Lower leg skin (tissue), 4 donors: ENCODE data around the gene RAB3IP. TPM values are rescaled to one million over a fixed set of nuclear protein-coding genes. Genes with fewer than 3 reads are reported as not detected.
"Not testable (repeated sequence)": the region's sequence is repeated elsewhere in the genome, so short reads cannot be mapped to it uniquely, and the experiment has no call there.

Experiments used
- DNase-seq, 2 donors: peaks; one replicate each; pipeline ENCODE4 v3.0.0-alpha.2; 2019; ENCODE audit warnings: low spot score in 2 of 2
- H3K4me3 ChIP-seq: fragments of 200-600 bp; sonication (generic); 2 replicates; pipeline ENCODE4 v1.5.1; 2017; ENCODE audit warnings: mild to moderate bottlenecking, low read depth; ENCODE audit not compliant: poor library complexity, severe bottlenecking
- POLR2A ChIP-seq, 2 donors: fragments of 450-650 bp; IDR thresholded peaks; one replicate each; pipeline ENCODE4 v1.6.1; 2016 to 2017; ENCODE audit warnings: antibody characterized with exemption in 2 of 2, mild to moderate bottlenecking in 1 of 2, moderate library complexity in 1 of 2
- WGBS, 2 donors: methylation state at CpG; one replicate each; pipeline ENCODE4 v1.1.5; 2018; 5-methylcytosine and 5-hydroxymethylcytosine counted together
- intact Hi-C: fragments of 100-400 bp; cut with DNase I; formaldehyde crosslinking; loops from one replicate; pipeline ENCODE4 v1.15.0; 2023; ENCODE audit warnings: low total_unique reads
- total RNA-seq, 4 donors: library from RNA; depleted of rRNA; stranded (reverse); fragments of >200 nt; gene quantifications; one replicate each; pipeline ENCODE4 v1.1.0, GENCODE V29; 2016
- TF ChIP-seq, protein P1 (sequence below), 3 donors: fragments of 450-650 bp; IDR thresholded peaks; one replicate each; pipeline ENCODE4 v1.5.1; 2016; ENCODE audit warnings: antibody characterized with exemption in 3 of 3, mild to moderate bottlenecking in 3 of 3, moderate library complexity in 2 of 3

The RAB3IP gene
- total RNA-seq, 4 donors from 2014 or later: 11.3 to 30.0 (median 21.4) TPM

DNA sequence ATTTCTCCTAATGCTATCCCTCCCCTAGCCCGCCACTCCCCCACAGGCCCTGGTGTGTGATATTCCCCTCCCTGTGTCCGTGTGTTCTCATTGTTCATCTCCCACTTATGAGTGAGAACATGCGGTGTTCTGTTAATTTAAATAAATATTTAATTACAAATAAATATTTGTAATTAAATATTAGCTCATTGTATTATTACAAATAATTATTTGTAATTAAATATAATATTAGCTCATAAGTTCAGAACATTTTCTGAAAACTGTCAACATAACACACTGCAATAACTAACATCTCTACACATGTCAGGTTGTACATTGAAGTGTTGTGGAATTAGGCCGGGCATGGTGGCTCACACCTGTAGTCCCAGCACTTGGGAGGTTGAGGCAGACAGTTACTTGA lies 5.4 kb downstream of the RAB3IP start:
- TF ChIP-seq, protein P1, sequence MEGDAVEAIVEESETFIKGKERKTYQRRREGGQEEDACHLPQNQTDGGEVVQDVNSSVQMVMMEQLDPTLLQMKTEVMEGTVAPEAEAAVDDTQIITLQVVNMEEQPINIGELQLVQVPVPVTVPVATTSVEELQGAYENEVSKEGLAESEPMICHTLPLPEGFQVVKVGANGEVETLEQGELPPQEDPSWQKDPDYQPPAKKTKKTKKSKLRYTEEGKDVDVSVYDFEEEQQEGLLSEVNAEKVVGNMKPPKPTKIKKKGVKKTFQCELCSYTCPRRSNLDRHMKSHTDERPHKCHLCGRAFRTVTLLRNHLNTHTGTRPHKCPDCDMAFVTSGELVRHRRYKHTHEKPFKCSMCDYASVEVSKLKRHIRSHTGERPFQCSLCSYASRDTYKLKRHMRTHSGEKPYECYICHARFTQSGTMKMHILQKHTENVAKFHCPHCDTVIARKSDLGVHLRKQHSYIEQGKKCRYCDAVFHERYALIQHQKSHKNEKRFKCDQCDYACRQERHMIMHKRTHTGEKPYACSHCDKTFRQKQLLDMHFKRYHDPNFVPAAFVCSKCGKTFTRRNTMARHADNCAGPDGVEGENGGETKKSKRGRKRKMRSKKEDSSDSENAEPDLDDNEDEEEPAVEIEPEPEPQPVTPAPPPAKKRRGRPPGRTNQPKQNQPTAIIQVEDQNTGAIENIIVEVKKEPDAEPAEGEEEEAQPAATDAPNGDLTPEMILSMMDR (IDR thresholded peaks at IDR 0.05): no peak
- no peak for TF ChIP-seq POLR2A (IDR thresholded peaks at IDR 0.05)
- WGBS, 2 donors: 86 to 98% methylated on average over 4 of the region's 4 CpGs
- intact Hi-C loops: no loop called here
- no peak for DNase-seq
- H3K4me3 ChIP-seq: no peak overlapping the region

DNA sequence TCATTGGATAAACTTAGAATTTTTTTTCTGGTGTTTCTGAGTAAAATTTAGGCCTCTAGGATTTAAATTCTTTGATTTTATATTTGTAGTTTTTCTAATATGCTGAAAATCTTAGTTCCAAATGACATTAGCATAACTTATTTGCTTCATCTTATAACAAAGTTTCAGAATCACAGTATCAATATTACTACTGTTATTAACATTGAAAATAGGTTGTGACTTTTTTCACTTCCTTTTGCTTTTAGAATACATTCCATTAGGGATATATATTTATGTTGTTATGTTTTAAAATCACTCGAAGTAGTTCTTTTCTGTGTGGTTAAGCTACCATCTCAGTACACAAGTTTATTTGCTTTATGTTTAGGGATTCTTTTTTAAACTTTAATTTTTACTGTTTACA lies 12.8 kb downstream of the RAB3IP start:
- H3K4me3 ChIP-seq: no peak overlapping the region
- intact Hi-C loops: no loop called here
- DNase-seq: no peak
- 88 to 89% methylated on average over 1 of the region's 1 CpG for WGBS, 2 donors
- TF ChIP-seq, protein P1 (IDR thresholded peaks at IDR 0.05): no peak
- no peak for TF ChIP-seq POLR2A (IDR thresholded peaks at IDR 0.05)

DNA sequence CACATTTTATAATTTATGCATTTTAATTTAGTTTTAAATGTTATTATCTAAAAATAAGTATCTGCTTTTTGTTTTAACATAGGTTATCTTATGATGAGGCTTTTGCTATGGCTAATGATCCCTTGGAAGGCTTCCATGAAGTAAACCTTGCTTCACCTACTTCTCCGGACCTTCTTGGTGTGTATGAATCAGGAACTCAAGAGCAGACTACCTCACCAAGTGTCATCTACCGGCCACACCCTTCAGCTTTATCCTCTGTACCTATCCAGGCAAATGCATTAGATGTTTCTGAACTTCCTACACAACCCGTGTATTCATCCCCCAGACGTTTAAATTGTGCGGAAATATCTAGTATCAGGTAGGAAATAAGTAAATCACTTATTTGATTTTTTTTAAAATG lies 16.6 kb downstream of the RAB3IP start:
- WGBS, 2 donors: 90 to 95% methylated on average over 5 of the region's 5 CpGs
- intact Hi-C loops: no loop called here
- no peak for TF ChIP-seq POLR2A (IDR thresholded peaks at IDR 0.05)
- TF ChIP-seq, protein P1 (IDR thresholded peaks at IDR 0.05): no peak
- no peak overlapping the region for H3K4me3 ChIP-seq
- no peak for DNase-seq

DNA sequence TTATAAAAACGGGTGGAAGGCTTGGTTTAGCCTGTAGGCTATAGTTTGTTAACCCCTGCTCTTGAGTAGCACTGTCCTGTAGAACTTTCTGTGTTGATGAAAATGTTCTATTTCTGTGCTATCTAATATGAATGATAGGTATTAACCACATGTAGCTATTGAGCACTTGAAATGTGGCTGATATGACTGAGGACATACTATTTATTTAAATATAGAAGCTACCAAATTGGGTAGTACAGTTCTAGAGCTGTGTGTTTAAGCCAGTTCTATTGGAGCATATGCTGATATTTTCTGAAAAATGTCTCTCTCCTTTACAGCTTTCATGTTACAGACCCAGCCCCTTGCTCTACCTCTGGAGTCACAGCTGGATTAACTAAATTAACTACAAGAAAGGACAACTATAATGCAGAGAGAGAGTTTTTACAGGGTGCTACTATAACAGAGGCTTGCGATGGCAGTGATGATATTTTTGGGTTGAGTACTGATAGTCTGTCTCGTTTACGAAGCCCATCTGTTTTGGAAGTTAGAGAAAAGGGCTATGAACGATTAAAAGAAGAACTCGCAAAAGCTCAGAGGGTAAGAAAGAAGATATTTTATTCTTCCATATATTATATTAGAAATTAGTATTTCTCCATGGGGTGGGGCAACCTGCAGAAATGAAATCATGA lies 17.6 kb downstream of the RAB3IP start:
- DNase-seq: no peak
- WGBS, 2 donors: 89 to 93% methylated on average over 6 of the region's 6 CpGs
- no peak for TF ChIP-seq POLR2A (IDR thresholded peaks at IDR 0.05)
- no peak overlapping the region for H3K4me3 ChIP-seq
- intact Hi-C loops: no loop called here

DNA sequence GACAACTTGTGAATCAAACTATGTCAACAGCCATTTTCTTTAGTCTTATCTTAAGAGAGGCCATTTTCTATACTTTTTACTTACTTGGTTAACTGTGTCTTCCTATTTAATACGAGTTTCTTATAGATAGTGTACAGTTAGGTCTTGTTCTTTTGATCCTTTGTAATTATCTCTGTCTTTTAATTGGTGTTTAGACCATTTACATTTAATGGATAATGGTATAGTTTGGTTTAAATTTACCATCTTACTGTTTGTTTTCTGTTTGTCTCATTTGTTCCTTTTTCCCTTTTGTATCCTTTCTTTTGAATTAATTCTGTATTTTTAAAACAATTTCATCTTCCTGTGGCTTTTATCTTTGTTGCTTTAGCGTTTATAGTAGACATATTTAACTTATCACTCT lies 19.4 kb downstream of the RAB3IP start:
- WGBS, 2 donors: 88 to 94% methylated on average over 2 of the region's 2 CpGs
- no peak overlapping the region for H3K4me3 ChIP-seq
- no peak for DNase-seq
- TF ChIP-seq POLR2A (IDR thresholded peaks at IDR 0.05): no peak
- TF ChIP-seq, protein P1 (IDR thresholded peaks at IDR 0.05): no peak
- intact Hi-C loops: no loop called here

DNA sequence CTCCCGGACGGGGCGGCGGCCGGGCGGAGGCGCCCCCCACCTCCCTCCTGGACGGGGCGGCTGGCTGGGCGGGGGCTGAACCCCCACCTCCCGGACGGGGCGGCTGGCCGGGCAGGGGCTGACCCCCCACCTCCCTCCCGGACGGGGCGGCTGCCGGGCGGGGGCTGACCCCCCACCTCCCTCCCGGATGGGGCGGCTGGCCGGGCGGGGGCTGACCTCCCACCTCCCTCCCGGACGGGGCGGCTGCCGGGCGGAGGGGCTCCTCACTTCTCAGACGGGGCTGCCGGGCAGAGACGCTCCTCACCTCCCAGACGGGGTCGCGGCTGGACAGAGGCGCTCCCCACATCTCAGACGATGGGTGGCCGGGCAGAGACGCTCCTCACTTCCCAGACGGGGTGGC lies 20.9 kb downstream of the RAB3IP start:
- H3K4me3 ChIP-seq, DNase-seq, intact Hi-C loops: not testable (repeated sequence)

DNA sequence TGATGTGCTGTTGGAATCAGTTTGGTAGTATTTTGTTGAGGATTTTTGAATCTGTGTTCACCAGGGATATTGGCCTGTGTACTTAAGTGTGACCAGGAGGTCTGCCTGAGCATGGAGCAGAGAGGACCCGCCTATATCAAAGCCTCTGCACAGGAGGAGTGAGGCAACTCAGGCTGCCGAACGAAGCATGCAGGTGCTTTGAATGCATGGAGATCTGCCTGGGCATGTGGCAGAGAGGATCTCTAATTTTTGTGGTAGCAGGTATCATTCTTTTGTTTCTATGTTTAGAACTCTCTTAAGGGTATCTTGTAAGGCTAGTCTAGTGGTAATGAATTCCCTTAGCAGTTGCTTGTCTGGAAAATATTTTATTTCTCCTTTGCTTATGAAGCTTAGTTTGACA lies 26.9 kb downstream of the RAB3IP start:
- WGBS, 2 donors: 78 to 85% methylated on average over 3 of the region's 3 CpGs
- TF ChIP-seq, protein P1 (IDR thresholded peaks at IDR 0.05): no peak
- no peak for TF ChIP-seq POLR2A (IDR thresholded peaks at IDR 0.05)
- H3K4me3 ChIP-seq: no peak overlapping the region
- intact Hi-C loops: no loop called here
- DNase-seq: no peak

More for the DNA sequence above, 20.9 kb downstream of the RAB3IP start:
- 93 to 98% methylated on average over 8 to 10 of the region's 39 CpGs for WGBS, 2 donors
